Upper lobe of right lung (tissue), 1 donor: ENCODE results near the gene SLC39A11. TPM values are rescaled to one million over a fixed set of nuclear protein-coding genes. Genes with fewer than 3 reads are reported as not detected.

Experiments used
- ATAC-seq: fragments of 200-7000 bp; cut with Tn5 transposase; one replicate; pipeline ENCODE4 v1.9.1; 2020; ENCODE audit warnings: mild to moderate bottlenecking, moderate library complexity
- DNase-seq: peaks from one replicate; pipeline ENCODE4 v3.0.0-alpha.2; 2020
- H3K27ac ChIP-seq: fragments of 200-600 bp; one replicate; pipeline ENCODE4 v1.8.0; 2022
- H3K27me3 ChIP-seq: fragments of 200-600 bp; one replicate; pipeline ENCODE4 v1.8.0; 2022; ENCODE audit warnings: mild to moderate bottlenecking
- H3K36me3 ChIP-seq: fragments of 200-600 bp; one replicate; pipeline ENCODE4 v1.8.0; 2022
- H3K4me1 ChIP-seq: fragments of 200-600 bp; one replicate; pipeline ENCODE4 v1.8.0; 2022
- H3K4me3 ChIP-seq: fragments of 200-600 bp; one replicate; pipeline ENCODE4 v1.8.0; 2022; ENCODE audit warnings: mild to moderate bottlenecking
- H3K9me3 ChIP-seq: fragments of 200-600 bp; one replicate; pipeline ENCODE4 v1.8.0; 2022
- CTCF ChIP-seq: fragments of 200-600 bp; IDR thresholded peaks from one replicate; pipeline ENCODE4 v1.8.0; 2022; ENCODE audit warnings: antibody characterized with exemption
- intact Hi-C: fragments of 100-400 bp; cut with DNase I; formaldehyde crosslinking; loops from one replicate; pipeline ENCODE4 v1.11.0; 2022
- total RNA-seq: library from RNA; stranded (reverse); fragmentation: NEBNext Ultra II Directional; extraction: Animal tissue kit (Norgen Biotek cat#: 25700); gene quantifications from one replicate; pipeline ENCODE4 v1.2.1, GENCODE V29; 2021
- donor health status: DM: no; HTN: yes; CAD: no; lungs with severe emphysema.

The SLC39A11 gene
- total RNA-seq, 1 donor from 2014 or later: 33.7 TPM

GRCh38 chr17:72661116-72661944, 431.2 kb downstream of the SLC39A11 start:
- ATAC-seq: no peak
- Histone ChIP-seq H3K36me3 (no peaks in the 10 kb centered on the region), H3K27ac (no peak overlapping the region), H3K9me3 (no peaks in the 10 kb centered on the region), H3K4me3 (no peak overlapping the region), H3K27me3 (no peaks in the 10 kb centered on the region), H3K4me1 (no peaks in the 10 kb centered on the region)
- TF ChIP-seq CTCF: no peak
- intact Hi-C loops: no loop called here
- DNase-seq: no peak

- no peak for TF ChIP-seq CTCF
- intact Hi-C loops: no loop called here
Measured at GRCh38 chr17:72660274-72661115, 432.0 kb downstream of the SLC39A11 start.

GRCh38 chr17:72659811-72660210, 432.7 kb downstream of the SLC39A11 start:
- H3K4me3 ChIP-seq: no peak overlapping the region
- no peaks in the 10 kb centered on the region for H3K9me3 ChIP-seq
- H3K36me3 ChIP-seq: no peaks in the 10 kb centered on the region
- no peaks in the 10 kb centered on the region for H3K4me1 ChIP-seq
- ATAC-seq: no peak
- no peaks in the 10 kb centered on the region for H3K27me3 ChIP-seq
- intact Hi-C loops: no loop called here
- TF ChIP-seq CTCF: no peak
- no peak for DNase-seq
- H3K27ac ChIP-seq: no peak overlapping the region

More at GRCh38 chr17:72660274-72661115, 432.0 kb downstream of the SLC39A11 start:
- no peaks in the 10 kb centered on the region for H3K36me3 ChIP-seq
- ATAC-seq (no peak), DNase-seq (no peak)
- no peaks in the 10 kb centered on the region for H3K27me3 ChIP-seq
- no peaks in the 10 kb centered on the region for H3K4me1 ChIP-seq
- H3K4me3 ChIP-seq: no peak overlapping the region
- no peaks in the 10 kb centered on the region for H3K9me3 ChIP-seq
- H3K27ac ChIP-seq: no peak overlapping the region

- H3K4me1 ChIP-seq: no peaks in the 10 kb centered on the region
- H3K27me3 ChIP-seq: no peaks in the 10 kb centered on the region
- TF ChIP-seq CTCF: no peak
- no peaks in the 10 kb centered on the region for H3K36me3 ChIP-seq
- ATAC-seq: no peak
- H3K27ac ChIP-seq: no peak overlapping the region
- H3K9me3 ChIP-seq: no peaks in the 10 kb centered on the region
- no peak overlapping the region for H3K4me3 ChIP-seq
- intact Hi-C loops: no loop called here
- DNase-seq: no peak
Measured at GRCh38 chr17:72658675-72659074, 433.8 kb downstream of the SLC39A11 start.

GRCh38 chr17:72657467-72658317, 434.8 kb downstream of the SLC39A11 start:
- ATAC-seq: no peak
- DNase-seq: no peak
- Histone ChIP-seq H3K27me3 (no peaks in the 10 kb centered on the region), H3K4me3 (no peak overlapping the region), H3K4me1 (no peaks in the 10 kb centered on the region), H3K36me3 (no peaks in the 10 kb centered on the region), H3K9me3 (no peaks in the 10 kb centered on the region), H3K27ac (no peak overlapping the region)
- no peak for TF ChIP-seq CTCF
- intact Hi-C loops: no loop called here
